Measurements from ENCODE around the gene ZNF672.

GRCh38 chr1:248839168-248839555, 1.1 kb downstream of the ZNF672 start:
- TF ChIP-seq CTCF (conservative IDR thresholded peaks at IDR 0.05; ENCODE audit: low read depth, low read length) (no peak), MAZ (IDR thresholded peaks at IDR 0.05; ENCODE audit: borderline replicate concordance, low read depth, low read length) (no peak), POLR2A (IDR thresholded peaks at IDR 0.05; ENCODE audit: low read depth, low read length) (no peak), CEBPB (IDR thresholded peaks at IDR 0.05; ENCODE audit: low read depth, low read length) (no peak), USF2 (IDR thresholded peaks at IDR 0.05; ENCODE audit: low read depth, low read length) (no peak), RCOR1 (IDR thresholded peaks at IDR 0.05; ENCODE audit: insufficient replicate concordance, low read length) (no peak), RAD21 (IDR thresholded peaks at IDR 0.05; ENCODE audit: low read length) (no peak), CHD1 (IDR thresholded peaks at IDR 0.05; ENCODE audit: low read depth, low read length) (no peak)

Data from IMR-90 (cell line).